SHP77 (cell line): ENCODE data around the gene MEF2D.

Experiments
- DNase-seq, 2 experiments: peaks; one replicate each; lab custom pipeline; 2025; lab: John Stamatoyannopoulos, UW

Gene MEF2D

GRCh38 chr1:156488566-156489165 lies 11.9 kb downstream of the MEF2D start:
- no peak for DNase-seq

DNA sequence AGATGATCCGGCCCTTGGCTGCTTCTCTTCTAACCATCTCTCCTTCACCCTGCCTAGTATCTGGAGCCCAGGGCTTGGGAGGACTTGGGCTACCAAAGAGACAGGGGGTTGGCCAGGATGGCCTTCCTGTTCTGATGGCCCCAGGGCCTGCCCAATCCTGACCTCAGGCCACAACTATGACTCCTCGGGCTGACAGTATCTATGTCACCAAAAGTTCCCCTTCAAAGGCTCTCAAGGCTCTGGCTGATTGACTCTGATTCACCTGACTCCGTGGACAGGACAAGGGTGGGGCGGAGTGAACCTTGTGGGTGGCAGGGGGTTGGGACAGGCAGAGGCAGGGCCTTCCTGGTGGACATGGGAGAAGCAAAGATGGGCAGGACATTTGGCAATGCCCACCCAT lies 12.7 kb downstream of the MEF2D start:
- DNase-seq: no peak

GRCh38 chr1:156486421-156487344 lies 13.9 kb downstream of the MEF2D start:
- DNase-seq: no peak

- DNase-seq: no peak
Observed at GRCh38 chr1:156485984-156486383, 14.6 kb downstream of the MEF2D start.

DNA sequence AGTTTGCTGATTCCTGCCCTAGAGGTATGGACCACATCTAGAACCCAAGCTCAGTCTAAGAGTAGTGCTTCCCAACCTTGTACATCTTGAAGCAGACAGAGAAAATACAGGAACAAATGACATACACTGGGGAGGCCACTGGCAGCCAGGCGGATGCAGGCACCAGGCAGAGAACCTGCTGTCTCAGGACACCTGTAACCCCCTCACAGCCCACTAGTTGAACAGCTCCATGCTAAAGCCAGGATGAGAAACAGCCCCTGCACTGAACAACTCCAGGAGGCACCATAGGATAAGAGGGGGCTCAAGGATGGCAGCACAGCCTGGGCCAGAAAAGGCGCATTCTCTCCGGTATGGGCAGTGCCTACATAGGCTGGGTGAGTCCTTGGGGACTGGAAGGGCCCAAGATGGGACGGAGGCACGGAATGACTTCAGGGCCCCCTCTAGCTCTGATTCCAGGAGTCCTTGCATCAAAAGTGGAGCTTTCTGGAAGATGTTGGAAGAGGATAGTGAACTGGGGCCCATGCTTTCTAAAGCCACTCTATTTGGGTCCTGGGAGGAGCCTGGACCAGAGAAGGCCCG lies 16.0 kb downstream of the MEF2D start:
- no peak for DNase-seq

DNA sequence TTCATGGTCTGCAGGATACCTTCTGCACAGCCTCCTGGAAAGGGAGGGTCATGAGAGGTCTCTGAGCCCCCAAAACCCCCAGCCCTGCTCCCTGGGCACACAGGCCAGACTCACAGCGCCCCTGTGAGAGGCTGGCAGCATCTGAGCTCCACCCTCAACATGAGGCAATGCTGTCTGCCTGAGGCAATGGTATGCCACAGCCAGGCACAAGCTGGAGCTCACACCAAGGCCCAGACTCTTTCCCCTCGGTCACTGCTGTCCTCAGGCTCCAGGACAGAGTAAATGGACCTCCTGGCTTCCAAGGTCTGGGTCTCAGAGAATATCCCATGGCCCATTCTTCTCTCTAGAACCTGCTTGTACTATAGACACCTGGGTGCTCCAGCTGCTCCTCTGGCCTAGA lies 17.2 kb downstream of the MEF2D start:
- DNase-seq: no peak

DNA sequence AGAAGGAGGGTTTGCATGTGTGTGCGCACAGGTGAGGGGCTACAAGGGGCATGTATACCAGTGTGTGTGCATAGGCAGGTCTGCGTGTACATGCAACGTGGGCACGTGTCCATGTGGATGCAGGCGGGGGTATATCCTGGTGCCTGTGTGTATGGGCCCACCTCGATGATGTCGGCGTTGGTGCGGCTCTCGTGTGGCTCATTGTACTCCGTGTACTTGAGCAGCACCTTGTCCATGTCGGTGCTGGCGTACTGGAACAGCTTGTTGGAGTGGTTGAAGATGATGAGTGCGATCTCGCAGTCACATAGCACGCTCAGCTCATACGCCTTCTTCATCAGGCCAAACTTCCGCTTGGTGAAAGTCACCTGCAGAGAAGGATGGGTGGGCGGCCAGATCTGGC lies 18.3 kb downstream of the MEF2D start:
- no peak for DNase-seq

- no peak for DNase-seq
Observed at GRCh38 chr1:156481527-156481926, 19.0 kb downstream of the MEF2D start.

- DNase-seq: peak; percentile 48 to 69
Observed at GRCh38 chr1:156480411-156481192, 20.0 kb downstream of the MEF2D start.

- no peak for DNase-seq
Observed at GRCh38 chr1:156480016-156480370, 20.6 kb downstream of the MEF2D start.

DNA sequence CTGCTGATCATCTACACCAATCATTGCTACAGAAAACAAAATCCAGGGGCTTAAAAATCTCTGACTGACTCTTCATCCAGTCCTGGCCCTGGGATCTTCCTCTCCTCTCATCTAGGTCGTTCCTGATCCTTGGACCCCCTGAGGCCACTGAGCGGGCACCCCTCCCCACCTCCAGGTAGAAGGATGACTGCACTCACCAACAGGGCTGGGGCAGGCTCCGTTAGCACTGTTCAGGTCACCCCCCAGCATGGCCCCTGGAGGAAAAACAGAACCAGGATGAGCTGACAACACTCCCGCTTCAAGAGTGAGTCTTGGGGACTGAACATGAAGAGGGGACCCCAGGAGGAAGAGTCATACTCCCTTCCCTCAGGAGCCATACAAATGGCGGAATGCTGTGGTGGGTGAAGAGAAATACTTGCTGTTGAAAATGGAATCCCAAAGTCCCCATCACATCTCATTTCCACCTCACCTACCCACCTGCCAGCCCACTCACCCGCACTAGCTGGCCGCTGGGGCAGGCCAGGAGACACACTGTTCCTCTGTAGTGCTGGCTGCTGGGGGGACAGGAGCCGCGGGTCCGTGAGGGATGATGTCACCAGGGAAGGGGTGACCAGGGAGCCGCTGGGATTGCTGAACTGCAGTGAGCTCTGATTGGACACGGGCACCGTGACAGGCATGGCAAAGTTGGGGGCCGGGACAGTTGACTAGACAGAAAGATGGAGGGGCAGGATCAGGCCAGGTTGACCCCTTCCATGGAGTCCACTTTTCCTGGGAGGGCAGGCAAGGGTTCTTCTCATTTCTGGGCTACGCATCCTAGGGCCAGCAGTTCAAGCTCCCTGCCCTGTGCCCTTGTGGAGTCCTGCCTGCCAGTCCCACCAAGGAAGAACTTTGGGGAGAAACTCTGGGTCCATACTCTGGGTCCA lies 21.2 kb downstream of the MEF2D start:
- DNase-seq: no peak

DNA sequence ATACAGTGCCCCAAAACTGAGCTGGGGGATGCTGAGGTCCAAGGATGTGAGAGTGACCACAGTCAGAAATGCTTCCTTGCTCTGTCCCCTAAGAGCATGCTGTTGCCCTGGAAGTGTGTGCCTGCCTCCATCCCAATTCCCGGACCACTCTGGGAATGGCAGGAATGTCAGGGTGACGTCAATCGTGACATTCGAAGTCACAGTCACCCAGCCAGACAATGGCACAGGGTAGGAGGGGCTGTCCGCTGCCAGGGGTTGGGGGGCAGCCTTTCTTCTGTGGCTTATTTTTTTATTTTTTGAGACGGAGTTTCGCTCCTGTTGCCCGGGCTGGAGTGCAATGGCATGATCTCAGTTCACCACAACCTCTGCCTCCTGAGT lies 22.3 kb downstream of the MEF2D start:
- DNase-seq: no peak

DNA sequence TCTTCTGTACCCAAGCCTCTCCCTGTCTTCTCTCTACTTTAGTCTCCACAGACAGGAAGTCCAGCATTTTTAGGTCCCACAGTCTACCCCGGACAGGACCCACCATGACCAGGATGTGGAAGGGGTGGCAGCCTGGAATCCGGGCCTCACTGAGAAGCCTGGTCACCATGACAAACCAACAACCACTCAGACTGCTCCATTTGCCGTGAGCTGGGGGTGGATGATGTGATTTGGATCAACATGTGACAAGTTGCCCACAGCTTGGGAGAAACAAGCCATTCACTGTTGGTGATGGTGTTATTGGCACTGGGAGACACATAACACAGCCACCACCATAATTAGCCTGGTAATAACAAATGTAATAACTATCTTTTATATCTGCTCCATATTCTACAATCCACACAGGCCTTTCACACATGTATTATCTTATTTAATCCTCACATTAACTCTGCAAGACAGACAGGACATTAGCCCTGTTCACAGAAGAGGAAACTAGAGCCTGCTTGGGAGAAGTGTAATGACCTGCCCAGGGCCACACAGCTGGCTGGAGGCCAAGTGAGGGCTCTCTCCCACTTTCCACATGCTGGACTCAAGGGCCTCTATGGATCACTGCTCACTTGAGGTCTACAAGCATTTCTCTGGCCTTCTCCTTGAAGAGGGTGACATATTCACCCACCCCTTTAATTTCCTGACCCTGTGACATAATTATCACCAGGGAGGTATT lies 22.9 kb downstream of the MEF2D start:
- DNase-seq: peak in 1 of 2 experiments; percentile 42

DNA sequence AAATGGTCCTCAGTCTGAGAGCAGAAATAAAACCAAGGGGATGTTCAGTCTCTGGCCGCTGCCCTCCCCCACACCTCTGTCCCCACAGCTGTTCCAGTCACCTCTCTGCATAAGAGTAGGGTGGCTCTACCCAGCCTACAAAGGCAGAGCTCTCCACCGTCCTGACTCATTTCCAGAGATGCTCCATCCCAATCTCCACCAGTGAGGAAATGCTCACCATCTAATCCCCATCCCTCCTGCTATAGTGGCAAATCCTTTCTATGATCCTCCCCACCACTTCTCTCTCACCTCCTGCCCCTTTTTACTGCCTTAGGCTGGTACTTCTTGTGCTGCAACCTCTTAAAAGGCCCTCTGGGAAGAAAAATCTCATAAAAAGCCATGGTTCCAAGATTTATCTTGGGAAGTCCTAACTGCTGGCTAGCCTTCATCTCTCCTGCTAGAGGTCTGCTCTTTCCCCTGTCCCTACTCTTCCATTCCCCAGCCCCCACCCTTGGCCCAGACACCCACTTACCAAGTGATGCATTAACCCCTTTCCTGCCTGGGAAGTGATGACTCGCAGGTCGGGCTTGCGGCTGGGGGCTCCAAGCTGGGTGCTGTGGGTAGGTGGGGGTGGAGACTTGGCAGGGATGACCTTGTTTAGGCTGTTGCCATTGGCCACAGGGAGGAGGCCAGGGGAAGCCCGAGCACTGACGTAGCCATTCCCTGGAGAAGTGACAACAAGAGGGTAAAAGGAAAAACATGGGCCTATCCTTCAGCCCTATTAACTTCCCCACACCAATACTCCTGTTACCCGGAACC lies 23.9 kb downstream of the MEF2D start:
- DNase-seq: no peak

DNA sequence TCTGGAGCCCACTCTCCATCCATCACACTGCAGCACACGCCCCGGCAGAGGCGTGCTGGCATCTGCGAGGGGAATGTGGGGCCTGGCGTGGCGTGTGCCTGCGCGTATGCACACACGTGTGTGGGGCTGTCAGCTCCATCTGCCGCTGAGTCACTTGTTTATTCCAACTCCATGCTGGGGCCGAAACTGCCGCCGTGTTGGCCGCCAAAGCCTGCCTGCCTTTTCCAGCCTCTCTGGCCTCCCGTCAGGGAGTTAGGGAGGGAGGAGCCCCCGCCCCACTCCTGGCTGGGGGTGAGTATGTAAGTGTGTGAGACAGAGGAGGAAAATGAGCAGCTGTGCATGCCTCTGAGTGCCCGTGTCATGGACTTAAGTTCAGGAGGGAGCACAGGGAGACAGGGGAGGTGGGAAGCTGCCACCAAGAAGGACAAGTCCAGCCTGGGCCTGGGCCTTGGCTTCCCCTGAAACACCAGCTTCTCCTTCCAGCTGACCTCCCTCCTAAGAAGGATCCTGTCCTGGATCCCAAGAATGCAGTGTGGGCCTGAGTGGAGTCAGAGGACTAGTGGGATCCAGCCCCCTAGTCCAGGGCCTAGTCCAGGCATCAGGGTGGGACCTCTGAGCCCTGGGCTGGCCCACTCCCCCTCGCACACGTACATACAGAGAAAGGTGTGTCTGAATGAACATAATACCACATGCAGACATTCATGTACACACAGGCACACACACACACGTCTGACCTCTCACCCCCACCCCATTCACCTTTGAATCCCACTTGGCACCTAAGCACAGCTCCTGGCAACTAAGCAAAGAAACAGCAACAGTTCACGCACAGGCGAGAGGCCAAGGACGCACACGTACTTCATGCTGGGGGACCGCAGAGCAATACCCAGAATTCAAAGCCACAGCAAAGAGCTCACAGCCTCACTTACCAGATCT lies 24.7 kb downstream of the MEF2D start:
- peak; percentile 24 to 51 for DNase-seq

DNA sequence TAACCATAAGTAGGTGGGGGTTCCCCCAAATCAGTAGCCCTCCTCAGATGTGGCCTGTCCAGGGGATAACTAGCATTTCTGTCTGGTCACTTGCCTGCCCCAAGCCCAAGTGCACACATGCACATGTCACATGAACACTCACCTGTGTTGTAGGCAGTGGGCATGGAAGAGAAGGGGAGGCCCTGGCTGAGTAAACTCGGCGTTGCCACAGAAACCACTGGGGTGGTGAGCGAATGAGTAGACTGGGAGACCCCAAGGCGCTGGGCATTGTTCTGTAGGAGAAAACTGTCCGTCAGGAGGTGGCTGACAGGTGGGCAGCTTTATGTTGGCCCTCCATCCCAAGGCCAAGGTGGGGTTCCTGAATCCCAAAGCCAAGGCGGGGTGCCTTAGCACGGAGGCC lies 25.6 kb downstream of the MEF2D start:
- no peak for DNase-seq

DNA sequence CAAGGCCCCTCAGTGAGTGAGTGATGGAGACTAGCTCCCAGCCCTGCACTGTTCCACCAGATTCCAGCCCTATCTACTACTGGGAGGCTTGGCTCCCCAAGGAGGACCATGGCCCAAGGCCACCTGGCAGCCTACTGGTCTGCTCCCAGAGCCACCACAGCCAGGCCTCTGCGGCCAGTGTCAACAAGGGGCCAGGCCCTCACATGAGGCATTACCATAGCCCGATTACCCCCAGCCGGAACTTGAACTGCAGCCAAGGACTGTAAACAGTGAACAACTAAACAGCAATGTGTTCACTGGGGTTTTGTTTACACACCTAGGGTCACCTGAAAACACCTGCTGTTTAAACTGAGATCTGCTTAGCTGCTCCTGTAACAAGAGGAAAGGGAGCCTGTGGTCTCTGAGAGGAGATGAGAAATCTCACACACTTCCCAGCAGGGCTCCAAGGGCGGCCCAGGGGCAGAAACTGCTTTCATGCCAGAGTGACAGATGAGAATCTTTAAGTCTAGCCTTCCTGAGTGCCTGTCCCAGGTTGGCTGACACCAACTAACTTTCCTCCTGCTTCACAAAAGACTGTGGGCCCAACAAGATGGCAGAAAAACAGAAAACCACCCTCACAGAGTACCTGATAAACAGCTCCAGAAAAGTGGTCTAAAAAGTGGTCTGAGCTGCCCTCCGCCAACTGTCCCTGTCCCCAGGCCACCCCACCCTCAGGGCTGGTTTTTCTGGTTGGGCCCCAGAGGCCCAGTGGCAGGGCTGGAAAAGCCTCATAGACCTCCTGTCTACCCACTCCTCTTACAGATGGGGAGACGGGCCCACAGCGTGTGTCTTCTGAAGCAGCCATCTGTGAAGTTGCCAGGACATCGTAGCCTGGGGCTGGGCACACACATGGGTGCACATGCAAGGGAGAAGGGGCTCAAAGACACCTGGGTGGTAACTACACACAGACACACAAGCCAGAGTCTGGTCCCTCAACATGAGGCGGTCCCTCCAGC lies 28.8 kb downstream of the MEF2D start:
- peak; percentile 97 to 98 for DNase-seq
